ENCODE measurements around the gene HAO1.

HAO1 gene

DNA sequence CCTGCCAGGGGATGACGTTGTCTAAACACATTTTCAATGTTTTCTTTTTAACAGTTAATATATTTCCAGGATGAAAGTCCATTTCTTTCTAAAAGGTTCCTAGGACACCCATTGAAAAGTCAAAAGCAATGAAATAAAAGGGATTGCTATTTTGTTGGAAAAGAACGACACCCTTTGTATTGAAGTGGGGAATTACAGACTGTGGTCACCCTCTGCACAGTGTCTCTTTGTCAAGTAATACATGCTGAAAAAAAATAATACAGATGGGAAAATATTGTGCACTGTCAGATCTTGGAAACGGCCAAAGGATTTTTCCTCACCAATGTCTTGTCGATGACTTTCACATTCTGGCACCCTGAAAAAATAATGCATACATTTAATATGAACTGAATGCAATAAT, 56.9 kb downstream of the HAO1 start:
- Histone ChIP-seq H3K36me3 (replicated peaks in 1 of 2; ENCODE audit: control insufficient read depth in 2 of 2, insufficient read depth in 2 of 2, low read length in 2 of 2) (no peaks in the 10 kb centered on the region), H2BK5ac (ENCODE audit: low read length) (no peak overlapping the region), H3K9ac (ENCODE audit: low read depth, low read length, poor library complexity) (no peak overlapping the region), H2AFZ (ENCODE audit: low read length) (no peak overlapping the region), H2BK15ac (ENCODE audit: low read length) (no peak overlapping the region), H3K27ac (replicated peaks; ENCODE audit: low read length) (no peak overlapping the region), H3K14ac (ENCODE audit: low read length) (no peak overlapping the region), H3K4me3 (ENCODE audit: low read length in 2 of 2) (no peak overlapping the region), H3K27me3 (ENCODE audit: control insufficient read depth in 3 of 3, insufficient read depth in 3 of 3, low read depth in 1 of 3, low read length in 3 of 3) (no peaks in the 10 kb centered on the region), H4K91ac (ENCODE audit: low read depth, low read length, poor library complexity) (no peak overlapping the region), H3K18ac (ENCODE audit: low read length) (no peak overlapping the region), H4K8ac (ENCODE audit: low read depth, low read length) (no peak overlapping the region), H2BK12ac (ENCODE audit: low read length) (no peak overlapping the region), H3K4ac (ENCODE audit: low read length) (no peak overlapping the region), H3K4me1 (ENCODE audit: control insufficient read depth in 2 of 2, insufficient read depth in 1 of 2, low read depth in 1 of 2, low read length in 2 of 2) (no peaks in the 10 kb centered on the region), H2AK5ac (ENCODE audit: low read depth, low read length) (no peak overlapping the region), H3K4me2 (ENCODE audit: insufficient read depth, low read length, poor library complexity, severe bottlenecking) (no peak overlapping the region), H3K23ac (ENCODE audit: low read depth, low read length, poor library complexity) (no peak overlapping the region), H3K79me1 (ENCODE audit: low read depth, low read length) (no peaks in the 10 kb centered on the region), H2BK120ac (ENCODE audit: low read depth, low read length) (no peak overlapping the region), H3K9me3 (replicated peaks in 1 of 2; ENCODE audit: control insufficient read depth in 2 of 2, insufficient read depth in 1 of 2, low read depth in 1 of 2, low read length in 2 of 2) (no peaks in the 10 kb centered on the region)
- no CpG with 5 or more reads among the region's 4 CpGs for WGBS, 2 donors (ENCODE audit: extremely low coverage in 2 of 2, insufficient read length in 2 of 2, insufficient replicate concordance in 1 of 2)
- no peak for DNase-seq (ENCODE audit: low spot score)

DNA sequence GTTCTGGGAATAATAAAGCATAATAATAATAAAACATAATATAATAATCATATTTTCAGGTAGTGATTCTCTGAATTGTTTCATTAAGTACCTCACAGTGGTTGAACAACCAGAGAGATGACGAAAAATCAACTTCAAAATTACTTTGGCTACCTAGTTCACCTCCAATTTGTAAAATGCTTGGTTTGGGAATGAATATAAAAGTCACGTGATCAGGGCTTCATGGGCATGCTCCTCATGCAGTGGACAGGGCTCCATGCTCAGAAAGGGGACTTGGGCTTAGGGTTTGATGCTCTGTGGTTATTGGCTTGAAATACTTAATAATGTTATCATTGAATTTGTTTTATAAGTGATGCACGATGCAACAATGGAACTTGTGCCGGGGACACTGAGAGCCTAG, 58.2 kb downstream of the HAO1 start:
- Histone ChIP-seq H3K27ac (replicated peaks; ENCODE audit: low read length) (no peak overlapping the region), H4K91ac (ENCODE audit: low read depth, low read length, poor library complexity) (no peak overlapping the region), H2BK120ac (ENCODE audit: low read depth, low read length) (no peak overlapping the region), H3K4ac (ENCODE audit: low read length) (no peak overlapping the region), H2AK5ac (ENCODE audit: low read depth, low read length) (no peak overlapping the region), H3K27me3 (ENCODE audit: control insufficient read depth in 3 of 3, insufficient read depth in 3 of 3, low read depth in 1 of 3, low read length in 3 of 3) (no peaks in the 10 kb centered on the region), H3K79me1 (ENCODE audit: low read depth, low read length) (no peaks in the 10 kb centered on the region), H3K14ac (ENCODE audit: low read length) (no peak overlapping the region), H3K23ac (ENCODE audit: low read depth, low read length, poor library complexity) (no peak overlapping the region), H2BK15ac (ENCODE audit: low read length) (no peak overlapping the region), H3K4me2 (ENCODE audit: insufficient read depth, low read length, poor library complexity, severe bottlenecking) (no peak overlapping the region), H3K9ac (ENCODE audit: low read depth, low read length, poor library complexity) (no peak overlapping the region), H3K18ac (ENCODE audit: low read length) (no peak overlapping the region), H2BK5ac (ENCODE audit: low read length) (no peak overlapping the region), H4K8ac (ENCODE audit: low read depth, low read length) (no peak overlapping the region), H3K9me3 (replicated peaks in 1 of 2; ENCODE audit: control insufficient read depth in 2 of 2, insufficient read depth in 1 of 2, low read depth in 1 of 2, low read length in 2 of 2) (no peaks in the 10 kb centered on the region), H3K4me1 (ENCODE audit: control insufficient read depth in 2 of 2, insufficient read depth in 1 of 2, low read depth in 1 of 2, low read length in 2 of 2) (no peaks in the 10 kb centered on the region), H3K4me3 (ENCODE audit: low read length in 2 of 2) (no peak overlapping the region), H2AFZ (ENCODE audit: low read length) (no peak overlapping the region), H2BK12ac (ENCODE audit: low read length) (no peak overlapping the region), H3K36me3 (replicated peaks in 1 of 2; ENCODE audit: control insufficient read depth in 2 of 2, insufficient read depth in 2 of 2, low read length in 2 of 2) (no peaks in the 10 kb centered on the region)
- no CpG with 5 or more reads among the region's 4 CpGs for WGBS, 2 donors (ENCODE audit: extremely low coverage in 2 of 2, insufficient read length in 2 of 2, insufficient replicate concordance in 1 of 2)
- DNase-seq (ENCODE audit: low spot score) = no peak

DNA sequence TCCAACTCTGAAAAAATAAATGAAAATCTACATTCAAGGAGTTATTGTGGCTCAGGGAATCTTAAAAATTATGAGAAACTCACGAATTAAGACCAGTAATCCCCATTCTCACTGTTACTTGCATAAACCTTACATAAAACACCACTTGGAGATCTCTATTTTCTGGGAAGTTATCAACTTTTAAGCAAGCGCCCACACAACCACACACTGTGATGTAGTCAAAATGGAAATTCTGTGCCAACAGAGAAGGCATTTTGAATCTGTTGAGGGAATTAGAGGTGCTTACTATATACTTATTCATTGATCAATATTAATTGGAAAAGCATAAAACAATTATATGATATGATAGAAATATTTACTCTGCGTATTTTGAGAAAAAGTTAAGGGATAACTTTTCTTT, 58.7 kb downstream of the HAO1 start:
- H3K4me3 ChIP-seq (ENCODE audit: low read length in 2 of 2) = no peak overlapping the region
- no peak overlapping the region for H2AFZ ChIP-seq (ENCODE audit: low read length)
- no peak for DNase-seq (ENCODE audit: low spot score)
- H3K4me1 ChIP-seq (ENCODE audit: control insufficient read depth in 2 of 2, insufficient read depth in 1 of 2, low read depth in 1 of 2, low read length in 2 of 2) = no peaks in the 10 kb centered on the region
- H3K9ac ChIP-seq (ENCODE audit: low read depth, low read length, poor library complexity) = no peak overlapping the region
- no peak overlapping the region for H2BK15ac ChIP-seq (ENCODE audit: low read length)
- no peak overlapping the region for H3K23ac ChIP-seq (ENCODE audit: low read depth, low read length, poor library complexity)
- H3K9me3 ChIP-seq (replicated peaks in 1 of 2; ENCODE audit: control insufficient read depth in 2 of 2, insufficient read depth in 1 of 2, low read depth in 1 of 2, low read length in 2 of 2) = no peaks in the 10 kb centered on the region
- H3K36me3 ChIP-seq (replicated peaks in 1 of 2; ENCODE audit: control insufficient read depth in 2 of 2, insufficient read depth in 2 of 2, low read length in 2 of 2) = no peaks in the 10 kb centered on the region
- H3K4me2 ChIP-seq (ENCODE audit: insufficient read depth, low read length, poor library complexity, severe bottlenecking) = no peak overlapping the region
- no peak overlapping the region for H2BK5ac ChIP-seq (ENCODE audit: low read length)
- no peak overlapping the region for H2BK12ac ChIP-seq (ENCODE audit: low read length)
- no peak overlapping the region for H3K18ac ChIP-seq (ENCODE audit: low read length)
- H2AK5ac ChIP-seq (ENCODE audit: low read depth, low read length) = no peak overlapping the region
- no peak overlapping the region for H4K91ac ChIP-seq (ENCODE audit: low read depth, low read length, poor library complexity)
- H4K8ac ChIP-seq (ENCODE audit: low read depth, low read length) = no peak overlapping the region
- H3K14ac ChIP-seq (ENCODE audit: low read length) = no peak overlapping the region
- no peak overlapping the region for H2BK120ac ChIP-seq (ENCODE audit: low read depth, low read length)
- H3K4ac ChIP-seq (ENCODE audit: low read length) = no peak overlapping the region
- no peak overlapping the region for H3K27ac ChIP-seq (replicated peaks; ENCODE audit: low read length)
- H3K79me1 ChIP-seq (ENCODE audit: low read depth, low read length) = no peaks in the 10 kb centered on the region
- H3K27me3 ChIP-seq (ENCODE audit: control insufficient read depth in 3 of 3, insufficient read depth in 3 of 3, low read depth in 1 of 3, low read length in 3 of 3) = no peaks in the 10 kb centered on the region
- no CpG with 5 or more reads among the region's 3 CpGs for WGBS, 2 donors (ENCODE audit: extremely low coverage in 2 of 2, insufficient read length in 2 of 2, insufficient replicate concordance in 1 of 2)

DNA sequence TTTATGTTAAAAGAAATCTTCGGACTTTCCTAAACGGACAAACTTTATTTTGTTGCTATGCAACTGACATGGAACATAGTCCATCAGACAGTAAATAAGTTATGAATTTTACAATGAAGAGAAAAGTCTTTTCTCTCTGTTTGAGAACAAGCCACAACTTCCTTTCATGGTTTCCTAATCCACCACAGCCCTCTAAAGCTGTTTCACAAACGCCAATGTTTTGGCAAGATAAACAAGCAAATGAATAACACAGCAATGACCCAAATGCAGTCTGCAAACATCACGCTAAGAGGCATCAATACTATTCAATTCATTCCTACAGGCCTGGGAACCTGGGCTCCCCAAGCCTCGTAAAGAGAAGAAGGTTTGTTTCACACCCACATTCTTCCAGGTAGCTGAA, 60.4 kb downstream of the HAO1 start:
- Histone ChIP-seq H3K9me3 (replicated peaks in 1 of 2; ENCODE audit: control insufficient read depth in 2 of 2, insufficient read depth in 1 of 2, low read depth in 1 of 2, low read length in 2 of 2) (no peaks in the 10 kb centered on the region), H3K36me3 (replicated peaks in 1 of 2; ENCODE audit: control insufficient read depth in 2 of 2, insufficient read depth in 2 of 2, low read length in 2 of 2) (no peaks in the 10 kb centered on the region)
- WGBS, 2 donors (ENCODE audit: extremely low coverage in 2 of 2, insufficient read length in 2 of 2, insufficient replicate concordance in 1 of 2) = no CpG with 5 or more reads among the region's 5 CpGs

More for the DNA sequence above, 60.4 kb downstream of the HAO1 start:
- H2AK5ac ChIP-seq (ENCODE audit: low read depth, low read length) = no peak overlapping the region
- no peak overlapping the region for H2BK5ac ChIP-seq (ENCODE audit: low read length)
- H3K4me1 ChIP-seq (ENCODE audit: control insufficient read depth in 2 of 2, insufficient read depth in 1 of 2, low read depth in 1 of 2, low read length in 2 of 2) = no peaks in the 10 kb centered on the region
- no peak overlapping the region for H3K18ac ChIP-seq (ENCODE audit: low read length)
- no peak overlapping the region for H3K14ac ChIP-seq (ENCODE audit: low read length)
- H3K79me1 ChIP-seq (ENCODE audit: low read depth, low read length) = no peaks in the 10 kb centered on the region
- no peak overlapping the region for H2BK12ac ChIP-seq (ENCODE audit: low read length)
- H4K8ac ChIP-seq (ENCODE audit: low read depth, low read length) = no peak overlapping the region
- no peaks in the 10 kb centered on the region for H3K27me3 ChIP-seq (ENCODE audit: control insufficient read depth in 3 of 3, insufficient read depth in 3 of 3, low read depth in 1 of 3, low read length in 3 of 3)
- no peak overlapping the region for H2BK15ac ChIP-seq (ENCODE audit: low read length)
- no peak for DNase-seq (ENCODE audit: low spot score)
- no peak overlapping the region for H2BK120ac ChIP-seq (ENCODE audit: low read depth, low read length)
- H2AFZ ChIP-seq (ENCODE audit: low read length) = no peak overlapping the region
- no peak overlapping the region for H3K4ac ChIP-seq (ENCODE audit: low read length)
- H3K27ac ChIP-seq (replicated peaks; ENCODE audit: low read length) = no peak overlapping the region
- H3K9ac ChIP-seq (ENCODE audit: low read depth, low read length, poor library complexity) = no peak overlapping the region
- no peak overlapping the region for H4K91ac ChIP-seq (ENCODE audit: low read depth, low read length, poor library complexity)
- no peak overlapping the region for H3K4me2 ChIP-seq (ENCODE audit: insufficient read depth, low read length, poor library complexity, severe bottlenecking)
- no peak overlapping the region for H3K4me3 ChIP-seq (ENCODE audit: low read length in 2 of 2)
- no peak overlapping the region for H3K23ac ChIP-seq (ENCODE audit: low read depth, low read length, poor library complexity)

Measured in neuronal stem cell (in vitro differentiated cells).